NCI-H526 (cell line): ENCODE data around the gene KRT72.

ENCODE experiments used
- DNase-seq, 2 experiments: peaks; one replicate each; lab custom pipeline; 2025; lab: John Stamatoyannopoulos, UW

KRT72 gene

GRCh38 chr12:52541709-52542108 lies 59.6 kb downstream of the KRT72 start:
- DNase-seq: no peak

- no peak for DNase-seq
Observed at GRCh38 chr12:52540531-52540930, 60.7 kb downstream of the KRT72 start.

GRCh38 chr12:52539821-52540173 lies 61.5 kb downstream of the KRT72 start:
- no peak for DNase-seq

- no peak for DNase-seq
Observed at GRCh38 chr12:52539083-52539820, 62.0 kb downstream of the KRT72 start.

GRCh38 chr12:52537101-52537500 lies 64.2 kb downstream of the KRT72 start:
- DNase-seq: no peak
